ENCODE data around the gene ELMO2. TPM values are rescaled to one million over a fixed set of nuclear protein-coding genes. Genes with fewer than 3 reads are reported as not detected.

The ELMO2 gene
- total RNA-seq, 1 donor from 2014 or later: 57.8 TPM

- Mint-ChIP-seq H3K4me1 (ENCODE audit: unreplicated experiment) (no peaks in the 10 kb centered on the region), H3K9me3 (ENCODE audit: unreplicated experiment) (no peaks in the 10 kb centered on the region), H3K27ac (ENCODE audit: unreplicated experiment) (no peak overlapping the region), H3K27me3 (ENCODE audit: unreplicated experiment) (peaks cover 21% of the 10 kb centered on the region), H3K4me3 (ENCODE audit: unreplicated experiment) (no peak overlapping the region), H3K36me3 (ENCODE audit: unreplicated experiment) (no peaks in the 10 kb centered on the region)
- no peak for DNase-seq (ENCODE audit: extremely low spot score, unreplicated experiment)
- TF ChIP-seq CTCF (IDR thresholded peaks at IDR 0.05): no peak
Observed at GRCh38 chr20:46331611-46332361, 74.6 kb downstream of the ELMO2 start.

GRCh38 chr20:46330831-46331371, 75.5 kb downstream of the ELMO2 start:
- DNase-seq (ENCODE audit: extremely low spot score, unreplicated experiment): no peak
- Mint-ChIP-seq H3K27ac (ENCODE audit: unreplicated experiment) (no peak overlapping the region), H3K36me3 (ENCODE audit: unreplicated experiment) (no peaks in the 10 kb centered on the region), H3K27me3 (ENCODE audit: unreplicated experiment) (peaks cover 19% of the 10 kb centered on the region), H3K9me3 (ENCODE audit: unreplicated experiment) (no peaks in the 10 kb centered on the region), H3K4me3 (ENCODE audit: unreplicated experiment) (no peak overlapping the region), H3K4me1 (ENCODE audit: unreplicated experiment) (no peaks in the 10 kb centered on the region)
- no peak for TF ChIP-seq CTCF (IDR thresholded peaks at IDR 0.05)

GRCh38 chr20:46330072-46330763, 76.2 kb downstream of the ELMO2 start:
- Mint-ChIP-seq H3K27ac (ENCODE audit: unreplicated experiment) (no peak overlapping the region), H3K4me1 (ENCODE audit: unreplicated experiment) (no peaks in the 10 kb centered on the region), H3K27me3 (ENCODE audit: unreplicated experiment) (peaks cover 19% of the 10 kb centered on the region), H3K4me3 (ENCODE audit: unreplicated experiment) (no peak overlapping the region), H3K9me3 (ENCODE audit: unreplicated experiment) (no peaks in the 10 kb centered on the region), H3K36me3 (ENCODE audit: unreplicated experiment) (no peaks in the 10 kb centered on the region)
- no peak for TF ChIP-seq CTCF (IDR thresholded peaks at IDR 0.05)
- no peak for DNase-seq (ENCODE audit: extremely low spot score, unreplicated experiment)

GRCh38 chr20:46328200-46328882, 78.1 kb downstream of the ELMO2 start:
- H3K9me3 Mint-ChIP-seq (ENCODE audit: unreplicated experiment): no peaks in the 10 kb centered on the region
- H3K4me3 Mint-ChIP-seq (ENCODE audit: unreplicated experiment): no peak overlapping the region
- H3K27ac Mint-ChIP-seq (ENCODE audit: unreplicated experiment): no peak overlapping the region
- H3K4me1 Mint-ChIP-seq (ENCODE audit: unreplicated experiment): no peaks in the 10 kb centered on the region
- H3K27me3 Mint-ChIP-seq (ENCODE audit: unreplicated experiment): peaks cover 17% of the 10 kb centered on the region
- no peaks in the 10 kb centered on the region for H3K36me3 Mint-ChIP-seq (ENCODE audit: unreplicated experiment)
- DNase-seq (ENCODE audit: extremely low spot score, unreplicated experiment): no peak
- TF ChIP-seq CTCF (IDR thresholded peaks at IDR 0.05): no peak

- DNase-seq (ENCODE audit: extremely low spot score, unreplicated experiment): no peak
- peaks cover 20% of the 10 kb centered on the region for H3K27me3 Mint-ChIP-seq (ENCODE audit: unreplicated experiment)
- no peaks in the 10 kb centered on the region for H3K9me3 Mint-ChIP-seq (ENCODE audit: unreplicated experiment)
- no peak for TF ChIP-seq CTCF (IDR thresholded peaks at IDR 0.05)
- no peaks in the 10 kb centered on the region for H3K36me3 Mint-ChIP-seq (ENCODE audit: unreplicated experiment)
- H3K4me3 Mint-ChIP-seq (ENCODE audit: unreplicated experiment): no peak overlapping the region
- H3K4me1 Mint-ChIP-seq (ENCODE audit: unreplicated experiment): no peaks in the 10 kb centered on the region
- H3K27ac Mint-ChIP-seq (ENCODE audit: unreplicated experiment): no peak overlapping the region
Observed at GRCh38 chr20:46327557-46327956, 78.9 kb downstream of the ELMO2 start.

Data from osteocyte (in vitro differentiated cells).